Mucosa of descending colon (tissue), 3 donors: ENCODE measurements around the gene RPL31. TPM values are rescaled to one million over a fixed set of nuclear protein-coding genes. Genes with fewer than 3 reads are reported as not detected.

Experiments
- ATAC-seq: fragments of 200-7000 bp; cut with Tn5 transposase; one replicate; pipeline ENCODE4 v1.9.1; 2020; ENCODE audit warnings: mild to moderate bottlenecking, moderate library complexity
- DNase-seq, 3 donors: peaks; one replicate each; pipeline ENCODE4 v3.0.0-alpha.2; 2020
- H3K36me3 ChIP-seq: fragments of 200-600 bp; one replicate; pipeline ENCODE4 v1.8.0; 2021; ENCODE audit warnings: low read depth, mild to moderate bottlenecking
- H3K4me1 ChIP-seq: fragments of 200-600 bp; one replicate; pipeline ENCODE4 v1.8.0; 2021; ENCODE audit warnings: low read depth, mild to moderate bottlenecking
- H3K4me3 ChIP-seq: fragments of 200-600 bp; one replicate; pipeline ENCODE4 v1.8.0; 2021; ENCODE audit warnings: mild to moderate bottlenecking
- H3K9me3 ChIP-seq: fragments of 200-600 bp; one replicate; pipeline ENCODE4 v1.8.0; 2021; ENCODE audit warnings: mild to moderate bottlenecking
- CTCF ChIP-seq: fragments of 200-600 bp; IDR thresholded peaks from one replicate; pipeline ENCODE4 v1.8.0; 2022; ENCODE audit warnings: antibody characterized with exemption, mild to moderate bottlenecking
- intact Hi-C, 2 donors: fragments of 100-400 bp; cut with DNase I in 1 of 2; cut with micrococcal nuclease in 1 of 2; formaldehyde crosslinking; loops; one replicate each; pipeline versions ENCODE4 v1.11.0 to v1.11.1; 2022; cut with DNase I, micrococcal nuclease
- total RNA-seq, 3 donors: library from RNA; stranded (reverse); fragmentation: NEBNext Ultra II Directional in 2 of 3; extraction: Animal tissue kit (Norgen Biotek cat#: 25700) in 2 of 3; gene quantifications; one replicate each; pipeline versions ENCODE4 v1.2.1 to v1.2.4, GENCODE V29; 2021 to 2023
- donor health status: DM: no; HTN: no; CAD: no; lungs with moderate emphysema.
- donor health status: DM: no; HTN: no; CAD: no.
- donor health status: DM: no; HTN: yes; CAD: no.

RPL31 gene
- total RNA-seq, 3 donors from 2014 or later: 933 to 1,008 (median 1,005) TPM

DNA sequence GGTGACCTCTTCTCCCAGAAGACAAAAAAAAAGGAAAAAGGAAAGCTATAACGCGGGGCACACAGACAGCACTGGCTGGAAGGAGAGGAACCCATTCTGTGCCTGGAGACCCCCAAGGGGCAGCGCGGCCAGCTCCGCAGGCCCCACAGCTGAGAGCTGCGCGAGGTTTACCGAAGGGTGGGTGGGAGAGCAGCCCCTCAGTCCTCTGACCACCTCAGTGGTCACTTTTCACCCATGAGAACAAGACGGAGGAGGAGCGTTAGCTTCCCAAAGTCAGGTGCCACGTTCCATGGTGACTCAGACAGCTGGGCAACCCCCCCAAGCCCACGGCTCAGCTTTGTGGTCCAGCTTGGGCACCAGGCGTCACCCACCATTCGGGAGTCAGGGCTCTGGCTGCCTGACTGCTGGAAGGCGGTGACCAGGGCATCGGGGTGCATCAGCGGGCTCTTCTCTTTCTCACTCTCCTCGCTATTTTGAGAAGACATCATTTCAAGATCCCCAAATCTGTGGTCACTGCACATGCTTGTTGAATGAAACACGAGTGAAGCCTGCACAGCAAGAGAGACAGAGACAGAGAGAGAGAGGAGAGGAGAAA, 35.2 kb downstream of the RPL31 start:
- no peaks in the 10 kb centered on the region for H3K4me1 ChIP-seq
- ATAC-seq (no peak), DNase-seq (no peak)
- no peaks in the 10 kb centered on the region for H3K36me3 ChIP-seq
- TF ChIP-seq CTCF: no peak
- intact Hi-C loops: loop anchor here in 1 of 2 donors (10.0 kb wide), 1 partner anchor 118 kb away; the partner anchor contains the start of gene TBC1D8
- no peaks in the 10 kb centered on the region for H3K9me3 ChIP-seq
- no peak overlapping the region for H3K4me3 ChIP-seq

- intact Hi-C loops: loop anchor here in 1 of 2 donors (10.0 kb wide), 1 partner anchor 116 kb away; the partner anchor contains the start of gene TBC1D8
- no peaks in the 10 kb centered on the region for H3K4me1 ChIP-seq
- H3K4me3 ChIP-seq: no peak overlapping the region
- H3K9me3 ChIP-seq: no peaks in the 10 kb centered on the region
- TF ChIP-seq CTCF: no peak
- no peaks in the 10 kb centered on the region for H3K36me3 ChIP-seq
- DNase-seq (peak in 1 of 3 donors; percentile 31), ATAC-seq (peak; percentile 62)
These were observed 36.6 kb downstream of the RPL31 start for GRCh38 chr2:101038455-101039255.

DNA sequence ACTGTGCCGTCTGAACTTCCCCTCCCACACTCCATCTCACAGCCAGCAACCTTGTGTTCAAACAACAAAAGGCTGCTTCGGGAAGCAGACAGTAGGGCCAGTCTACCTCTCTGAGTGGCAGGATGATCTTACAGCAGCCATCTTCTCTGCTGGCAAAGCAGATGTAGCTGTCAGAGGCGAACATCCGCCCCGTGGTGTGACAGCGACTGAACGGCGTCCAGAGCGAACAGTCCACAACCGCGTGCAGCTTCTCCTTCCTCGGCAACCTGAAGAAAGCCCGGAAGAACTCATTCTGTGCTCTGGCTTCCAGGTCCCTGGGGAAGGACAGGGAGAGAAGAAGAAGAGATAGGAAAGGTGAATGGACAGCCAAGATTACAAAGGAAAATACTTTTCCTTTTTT, 38.0 kb downstream of the RPL31 start:
- intact Hi-C loops: no loop called here
- ATAC-seq: no peak
- DNase-seq: no peak
- Histone ChIP-seq H3K9me3 (no peaks in the 10 kb centered on the region), H3K36me3 (no peaks in the 10 kb centered on the region), H3K4me1 (no peaks in the 10 kb centered on the region), H3K4me3 (no peak overlapping the region)
- TF ChIP-seq CTCF: no peak

GRCh38 chr2:101040761-101041160, 38.7 kb downstream of the RPL31 start:
- TF ChIP-seq CTCF: no peak
- no peak for DNase-seq
- intact Hi-C loops: no loop called here
- ATAC-seq: no peak
- Histone ChIP-seq H3K9me3 (no peaks in the 10 kb centered on the region), H3K36me3 (no peaks in the 10 kb centered on the region), H3K4me1 (no peaks in the 10 kb centered on the region), H3K4me3 (no peak overlapping the region)

- no peak overlapping the region for H3K4me3 ChIP-seq
- no peak for ATAC-seq
- no peaks in the 10 kb centered on the region for H3K9me3 ChIP-seq
- intact Hi-C loops: no loop called here
- no peaks in the 10 kb centered on the region for H3K36me3 ChIP-seq
- no peak for TF ChIP-seq CTCF
- no peak for DNase-seq
- no peaks in the 10 kb centered on the region for H3K4me1 ChIP-seq
These were observed 39.3 kb downstream of the RPL31 start for GRCh38 chr2:101041413-101041812.
